Stomach smooth muscle (tissue), 2 donors: ENCODE results near the gene SLCO3A1.

Source experiments
- H3K27ac ChIP-seq: one replicate; pipeline ENCODE4 v1.7.0; 2013; ENCODE audit warnings: mild to moderate bottlenecking, low read length, inconsistent platforms
- H3K27me3 ChIP-seq, 2 donors: one replicate each; pipeline ENCODE4 v1.7.0; 2013; ENCODE audit warnings: low read length in 2 of 2; ENCODE audit not compliant: insufficient read depth in 2 of 2, control insufficient read depth in 1 of 2
- H3K36me3 ChIP-seq, 2 donors: one replicate each; pipeline ENCODE4 v1.7.0; 2013; ENCODE audit warnings: low read length in 2 of 2; ENCODE audit not compliant: control insufficient read depth in 2 of 2, insufficient read depth in 2 of 2
- H3K4me1 ChIP-seq: one replicate; pipeline ENCODE4 v1.7.0; 2013; ENCODE audit warnings: low read length; ENCODE audit not compliant: control insufficient read depth, insufficient read depth
- H3K4me3 ChIP-seq, 2 donors: one replicate each; pipeline ENCODE4 v1.7.0; 2013; ENCODE audit warnings: low read length in 2 of 2
- H3K9ac ChIP-seq, 2 donors: one replicate each; pipeline ENCODE4 v1.7.0; 2013; ENCODE audit warnings: low read length in 2 of 2, mild to moderate bottlenecking in 1 of 2
- H3K9me3 ChIP-seq, 2 donors: one replicate each; pipeline ENCODE4 v1.7.0; 2013; ENCODE audit warnings: low read length in 2 of 2; ENCODE audit not compliant: control insufficient read depth in 2 of 2
- donor health status: healthy.
- donor health status: Pancreatic carcinoma.

SLCO3A1 gene

GRCh38 chr15:92000709-92001108 lies 147.2 kb downstream of the SLCO3A1 start:
- H3K9ac ChIP-seq, result no peak overlapping the region
- no peaks in the 10 kb centered on the region for H3K27me3 ChIP-seq
- no peak overlapping the region for H3K4me3 ChIP-seq
- H3K27ac ChIP-seq, result no peak overlapping the region
- no peaks in the 10 kb centered on the region for H3K36me3 ChIP-seq
- H3K9me3 ChIP-seq, result no peaks in the 10 kb centered on the region
- no peaks in the 10 kb centered on the region for H3K4me1 ChIP-seq

- H3K9ac ChIP-seq, result no peak overlapping the region
- H3K4me3 ChIP-seq, result no peak overlapping the region
- no peak overlapping the region for H3K27ac ChIP-seq
- H3K9me3 ChIP-seq, result no peaks in the 10 kb centered on the region
- no peaks in the 10 kb centered on the region for H3K36me3 ChIP-seq
- no peaks in the 10 kb centered on the region for H3K27me3 ChIP-seq
- H3K4me1 ChIP-seq, result no peaks in the 10 kb centered on the region
Observed at GRCh38 chr15:92001307-92001706, 147.8 kb downstream of the SLCO3A1 start.

- H3K9ac ChIP-seq, result no peak overlapping the region
- H3K36me3 ChIP-seq, result no peaks in the 10 kb centered on the region
- H3K9me3 ChIP-seq, result no peaks in the 10 kb centered on the region
- H3K4me3 ChIP-seq, result no peak overlapping the region
- H3K27ac ChIP-seq, result no peak overlapping the region
- H3K4me1 ChIP-seq, result no peaks in the 10 kb centered on the region
- no peaks in the 10 kb centered on the region for H3K27me3 ChIP-seq
Observed at GRCh38 chr15:92002666-92003065, 149.2 kb downstream of the SLCO3A1 start.

GRCh38 chr15:92003515-92004067 lies 150.1 kb downstream of the SLCO3A1 start:
- H3K27ac ChIP-seq, result no peak overlapping the region
- no peak overlapping the region for H3K4me3 ChIP-seq
- H3K4me1 ChIP-seq, result no peaks in the 10 kb centered on the region
- H3K9me3 ChIP-seq, result no peaks in the 10 kb centered on the region
- no peaks in the 10 kb centered on the region for H3K27me3 ChIP-seq
- H3K36me3 ChIP-seq, result no peaks in the 10 kb centered on the region
- H3K9ac ChIP-seq, result no peak overlapping the region

DNA sequence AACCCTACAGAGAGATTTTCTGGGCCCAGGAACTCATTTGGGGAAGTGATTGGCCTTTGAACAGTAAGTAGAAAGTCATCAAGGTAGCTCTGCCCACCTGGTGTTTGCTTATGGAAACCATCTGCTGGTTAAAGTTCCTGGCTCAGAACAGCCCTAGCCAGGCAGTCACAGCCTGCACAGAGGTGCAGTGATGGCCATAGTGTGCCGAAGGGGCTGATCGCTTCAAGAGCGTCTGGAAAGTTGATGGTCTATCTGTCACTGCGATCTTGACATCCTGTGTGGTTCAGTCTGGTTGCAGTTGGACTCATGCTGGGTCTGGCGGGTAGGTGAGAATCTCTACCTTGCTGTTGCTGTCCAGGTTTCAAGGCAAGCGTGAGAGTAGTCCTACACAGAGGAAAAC lies 151.6 kb downstream of the SLCO3A1 start:
- no peaks in the 10 kb centered on the region for H3K4me1 ChIP-seq
- H3K27me3 ChIP-seq, result no peaks in the 10 kb centered on the region
- H3K27ac ChIP-seq, result no peak overlapping the region
- no peak overlapping the region for H3K9ac ChIP-seq
- H3K36me3 ChIP-seq, result no peaks in the 10 kb centered on the region
- no peaks in the 10 kb centered on the region for H3K9me3 ChIP-seq
- no peak overlapping the region for H3K4me3 ChIP-seq

DNA sequence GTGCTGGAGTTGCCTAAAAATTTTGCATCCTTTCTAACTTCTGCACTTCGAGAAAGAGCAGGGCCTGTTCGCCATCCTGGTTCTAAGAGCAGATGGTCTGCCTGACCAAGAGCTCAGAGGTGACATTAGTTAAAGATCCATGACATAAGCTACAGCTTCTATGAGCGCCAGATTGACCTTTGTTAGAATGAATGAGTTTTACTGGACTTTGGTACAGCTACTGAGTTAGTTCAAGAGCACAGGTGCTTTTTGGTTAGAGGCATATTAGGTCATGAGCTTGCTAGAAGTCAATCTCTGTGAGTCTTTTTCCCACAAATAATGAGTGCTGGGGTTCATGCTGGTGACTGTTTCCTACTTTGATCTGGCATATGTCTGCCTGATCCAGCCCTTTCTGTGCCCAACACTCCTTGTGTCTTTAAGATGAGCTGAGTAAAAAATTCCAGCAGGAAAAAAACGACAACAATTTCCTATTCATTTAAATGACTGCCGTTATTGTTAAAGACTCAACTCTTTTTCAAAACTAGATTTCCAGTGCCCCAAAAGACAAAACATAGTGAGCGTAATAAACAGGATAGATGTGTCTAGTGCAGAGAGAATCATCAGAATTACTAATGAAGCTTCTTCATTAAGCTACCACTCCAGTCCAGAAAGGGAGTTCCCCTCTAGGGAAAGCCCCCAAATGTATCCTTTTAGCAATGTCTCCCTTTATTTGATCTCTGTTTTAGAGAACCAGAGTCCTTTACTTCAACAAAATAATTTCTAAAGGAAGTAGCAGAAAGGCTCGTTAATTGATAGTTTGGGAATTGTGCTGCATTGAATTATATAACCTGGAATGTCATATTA lies 152.9 kb downstream of the SLCO3A1 start:
- Histone ChIP-seq H3K9ac (no peak overlapping the region), H3K4me1 (no peaks in the 10 kb centered on the region), H3K36me3 (no peaks in the 10 kb centered on the region), H3K9me3 (no peaks in the 10 kb centered on the region), H3K27me3 (no peaks in the 10 kb centered on the region), H3K27ac (no peak overlapping the region), H3K4me3 (no peak overlapping the region)

DNA sequence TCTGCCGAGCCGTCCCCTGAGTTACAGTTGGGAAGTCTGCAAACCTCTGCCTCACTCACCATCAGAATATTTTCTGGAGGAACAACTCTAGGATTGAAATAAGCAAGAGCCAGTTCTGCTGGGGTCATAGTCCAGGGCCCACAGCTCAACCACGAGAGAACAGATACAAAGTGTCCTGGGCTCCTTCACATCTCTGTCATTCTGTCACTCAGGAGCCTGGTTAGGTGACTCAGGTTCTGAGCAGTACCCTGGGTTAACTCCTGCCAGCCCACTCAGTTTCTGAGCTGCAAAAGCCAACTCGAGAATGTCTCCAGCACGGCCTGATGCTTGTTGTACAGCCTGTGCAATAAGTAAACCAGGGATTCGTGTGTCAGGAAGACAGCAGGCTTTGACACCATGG lies 155.7 kb downstream of the SLCO3A1 start:
- Histone ChIP-seq H3K4me1 (peaks cover 3% of the 10 kb centered on the region), H3K9me3 (no peaks in the 10 kb centered on the region), H3K9ac (no peak overlapping the region), H3K4me3 (no peak overlapping the region), H3K27me3 (no peaks in the 10 kb centered on the region), H3K27ac (no peak overlapping the region), H3K36me3 (no peaks in the 10 kb centered on the region)

DNA sequence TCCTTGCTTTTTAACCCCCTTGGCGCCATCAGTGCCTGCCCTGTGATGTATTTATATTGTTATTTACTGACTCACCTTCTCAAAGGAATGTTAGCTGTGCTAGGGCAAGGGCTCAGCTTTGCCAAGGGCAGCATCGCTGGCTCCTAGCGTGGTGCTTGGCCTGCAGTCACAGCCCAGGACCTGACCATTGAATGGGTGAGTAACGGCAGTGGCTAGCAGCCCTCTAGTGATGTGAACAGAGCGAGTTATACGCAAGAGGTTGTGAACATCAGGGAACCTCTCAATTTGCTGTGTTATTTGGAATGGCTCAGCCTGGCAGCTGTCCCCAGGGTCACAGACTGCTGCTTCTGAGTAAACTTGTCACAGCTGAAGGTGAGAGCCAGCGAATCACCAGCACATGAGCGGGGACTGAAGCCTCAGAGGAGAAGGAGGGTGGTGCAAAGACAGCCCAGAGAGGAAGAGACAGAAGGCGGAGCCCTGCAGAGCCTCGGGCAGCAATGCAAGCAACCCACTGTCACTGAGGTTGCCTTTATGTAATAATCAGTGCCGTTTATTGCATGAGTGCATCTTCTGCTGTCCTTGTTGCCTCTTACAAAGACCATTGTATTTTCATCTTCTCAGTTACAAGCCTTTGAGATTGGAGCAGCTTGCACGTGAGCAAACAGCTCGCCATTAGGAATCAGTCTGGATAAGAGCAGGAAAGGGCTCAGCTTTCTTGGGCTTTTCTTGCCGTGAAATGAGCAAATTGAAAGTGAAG lies 158.3 kb downstream of the SLCO3A1 start:
- Histone ChIP-seq H3K27ac (no peak overlapping the region), H3K9me3 (no peaks in the 10 kb centered on the region), H3K4me3 (peak overlapping the region in 1 of 2 donors; percentile 15), H3K9ac (no peak overlapping the region), H3K27me3 (no peaks in the 10 kb centered on the region), H3K36me3 (no peaks in the 10 kb centered on the region), H3K4me1 (peaks cover 3% of the 10 kb centered on the region)

- H3K9me3 ChIP-seq, result no peaks in the 10 kb centered on the region
- peaks cover 3% of the 10 kb centered on the region for H3K4me1 ChIP-seq
- H3K4me3 ChIP-seq, result no peak overlapping the region
- no peak overlapping the region for H3K9ac ChIP-seq
- no peaks in the 10 kb centered on the region for H3K36me3 ChIP-seq
- H3K27me3 ChIP-seq, result no peaks in the 10 kb centered on the region
- H3K27ac ChIP-seq, result no peak overlapping the region
Observed at GRCh38 chr15:92012368-92012629, 158.8 kb downstream of the SLCO3A1 start.

- H3K4me1 ChIP-seq, result peaks cover 3% of the 10 kb centered on the region
- no peaks in the 10 kb centered on the region for H3K36me3 ChIP-seq
- no peaks in the 10 kb centered on the region for H3K27me3 ChIP-seq
- no peak overlapping the region for H3K27ac ChIP-seq
- no peak overlapping the region for H3K9ac ChIP-seq
- H3K9me3 ChIP-seq, result no peaks in the 10 kb centered on the region
- no peak overlapping the region for H3K4me3 ChIP-seq
Observed at GRCh38 chr15:92012881-92013280, 159.4 kb downstream of the SLCO3A1 start.
